Stimulated activated naive CD4-positive, alpha-beta T cell treated with Interleukin-2 at 50 U/mL for 16 hours (primary cell): ENCODE results near the gene EML3.
"Not testable (repeated sequence)": the region's sequence is repeated elsewhere in the genome, so short reads cannot be mapped to it uniquely, and the experiment has no call there.

ENCODE experiments used
- DNase-seq: peaks from one replicate; lab custom pipeline; 2025; lab: John Stamatoyannopoulos, UW

EML3 gene

GRCh38 chr11:62616957-62617356 is 4.4 kb upstream of the EML3 start:
- DNase-seq = not testable (repeated sequence)

- DNase-seq = no peak
Measured at GRCh38 chr11:62615521-62615920, 2.9 kb upstream of the EML3 start.

GRCh38 chr11:62614275-62614674 is 1.7 kb upstream of the EML3 start:
- DNase-seq = peak; percentile 45

- DNase-seq = no peak
Measured at GRCh38 chr11:62613291-62613778, 760 bp upstream of the EML3 start.

GRCh38 chr11:62611705-62612365 is 740 bp downstream of the EML3 start:
- peak; percentile 69 for DNase-seq

GRCh38 chr11:62610814-62611704 is 1.5 kb downstream of the EML3 start:
- DNase-seq = no peak

GRCh38 chr11:62610403-62610802 is 2.2 kb downstream of the EML3 start:
- no peak for DNase-seq

- no peak for DNase-seq
Measured at GRCh38 chr11:62608776-62609175, 3.8 kb downstream of the EML3 start.

- no peak for DNase-seq
Measured at GRCh38 chr11:62607714-62608113, 4.9 kb downstream of the EML3 start.

GRCh38 chr11:62605902-62606301 is 6.7 kb downstream of the EML3 start:
- DNase-seq = no peak

- DNase-seq = no peak
Measured at GRCh38 chr11:62605467-62605866, 7.1 kb downstream of the EML3 start.

- no peak for DNase-seq
Measured at GRCh38 chr11:62604460-62605120, 8.0 kb downstream of the EML3 start.

- no peak for DNase-seq
Measured at GRCh38 chr11:62603776-62604299, 8.7 kb downstream of the EML3 start.

GRCh38 chr11:62603072-62603408 is 9.5 kb downstream of the EML3 start:
- DNase-seq = no peak

- DNase-seq = peak; percentile 44
Measured at GRCh38 chr11:62602141-62603071, 10.2 kb downstream of the EML3 start.

GRCh38 chr11:62601372-62602140 is 11.0 kb downstream of the EML3 start, which contains the start of gene MTA2:
Gene MTA2 (minus strand): TSS chr11:62601865. CDS start chr11:62601450, 415 bp downstream.
- DNase-seq = peak; percentile 99

- DNase-seq = peak; percentile 49
Measured at GRCh38 chr11:62601122-62601371, 11.5 kb downstream of the EML3 start.

GRCh38 chr11:62600367-62601121 is 12.0 kb downstream of the EML3 start:
- DNase-seq = no peak

- peak; percentile 14 for DNase-seq
Measured at GRCh38 chr11:62599901-62600300, 12.7 kb downstream of the EML3 start.
